HG02623 (cell line): ENCODE results near the gene UNC45B.
"Not testable (repeated sequence)": the region's sequence is repeated elsewhere in the genome, so short reads cannot be mapped to it uniquely, and the experiment has no call there.

ENCODE experiments used
- ATAC-seq: cut with Tn5 transposase; IDR thresholded peaks from one replicate; pipeline ENCODE4 v1.9.1; 2021; ENCODE audit warnings: moderate library complexity; ENCODE audit not compliant: unreplicated experiment

The UNC45B gene

GRCh38 chr17:35169835-35170363 is 22.3 kb downstream of the UNC45B start:
- no peak for ATAC-seq

DNA sequence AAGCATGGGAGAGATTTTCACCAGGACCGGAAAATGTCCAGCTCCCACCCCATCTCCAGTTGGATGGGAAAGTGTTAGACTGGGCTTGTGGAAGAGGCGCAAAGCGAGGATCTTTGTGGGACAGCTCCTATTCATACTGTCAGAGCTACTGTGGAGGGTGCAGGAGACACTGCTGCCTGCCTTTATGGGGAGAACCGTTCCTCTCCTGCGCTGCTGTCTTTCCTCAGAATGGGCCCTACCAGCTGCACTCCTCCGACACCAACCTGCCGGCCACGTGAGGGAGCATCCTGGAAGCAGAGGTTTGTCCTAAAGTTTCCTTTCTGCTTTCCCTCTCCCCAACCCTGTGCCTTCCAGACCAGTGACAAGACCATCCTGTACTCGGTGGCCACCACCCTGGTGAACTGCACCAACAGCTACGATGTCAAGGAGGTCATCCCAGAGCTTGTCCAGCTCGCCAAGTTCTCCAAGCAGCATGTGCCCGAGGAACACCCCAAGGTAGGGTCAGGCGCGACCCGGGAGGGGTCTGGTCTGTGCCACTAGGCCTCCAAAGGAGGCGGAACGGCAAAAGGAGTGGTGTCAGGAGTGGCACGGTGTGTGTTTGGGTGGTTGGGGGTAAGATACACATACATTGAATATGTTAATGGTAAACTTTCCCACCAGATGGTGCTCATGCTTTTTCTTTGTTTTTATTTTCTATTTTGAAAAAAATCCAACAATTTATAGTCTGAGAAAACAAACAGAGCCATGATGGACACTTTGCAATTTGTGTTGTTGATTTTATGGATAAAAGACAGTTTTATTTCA is 23.6 kb downstream of the UNC45B start:
- ATAC-seq = no peak

DNA sequence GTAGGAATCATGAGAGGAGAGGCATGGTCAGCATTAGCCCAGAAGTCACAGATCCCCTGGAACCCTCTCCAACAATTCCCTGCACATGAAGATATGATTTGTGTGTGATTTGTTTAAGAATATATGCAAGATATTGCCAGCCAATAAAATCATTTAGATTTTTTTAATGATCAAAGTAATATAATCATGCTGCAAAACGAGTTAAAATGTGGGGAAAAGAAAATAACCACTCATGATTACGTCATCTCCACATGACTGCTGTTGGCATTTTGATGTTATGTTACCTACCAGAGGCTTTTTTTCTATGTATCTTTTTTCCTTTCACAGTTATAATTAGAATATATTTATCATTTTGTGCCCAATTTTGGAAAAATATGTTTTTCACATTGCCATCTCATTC is 24.2 kb downstream of the UNC45B start:
- ATAC-seq = no peak

DNA sequence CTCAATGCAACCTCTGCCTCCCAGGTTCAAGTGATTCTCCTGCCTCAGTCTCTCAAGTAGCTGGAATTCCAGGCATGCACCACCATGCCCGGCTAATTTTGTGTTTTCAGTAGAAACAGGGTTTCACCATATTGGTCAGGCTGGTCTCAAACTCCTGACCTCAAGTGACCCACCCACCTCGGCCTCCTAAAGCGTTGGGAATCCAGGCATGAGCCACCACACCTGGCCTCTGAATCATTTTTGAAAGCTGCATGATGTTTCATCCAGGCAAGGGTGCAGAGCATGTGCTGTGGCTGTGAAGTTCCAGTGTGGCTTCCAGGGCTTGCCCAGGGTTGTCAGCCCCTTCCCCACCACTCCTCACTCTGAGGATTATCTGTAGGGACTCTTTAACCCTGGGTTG is 24.7 kb downstream of the UNC45B start:
- ATAC-seq = not testable (repeated sequence)

DNA sequence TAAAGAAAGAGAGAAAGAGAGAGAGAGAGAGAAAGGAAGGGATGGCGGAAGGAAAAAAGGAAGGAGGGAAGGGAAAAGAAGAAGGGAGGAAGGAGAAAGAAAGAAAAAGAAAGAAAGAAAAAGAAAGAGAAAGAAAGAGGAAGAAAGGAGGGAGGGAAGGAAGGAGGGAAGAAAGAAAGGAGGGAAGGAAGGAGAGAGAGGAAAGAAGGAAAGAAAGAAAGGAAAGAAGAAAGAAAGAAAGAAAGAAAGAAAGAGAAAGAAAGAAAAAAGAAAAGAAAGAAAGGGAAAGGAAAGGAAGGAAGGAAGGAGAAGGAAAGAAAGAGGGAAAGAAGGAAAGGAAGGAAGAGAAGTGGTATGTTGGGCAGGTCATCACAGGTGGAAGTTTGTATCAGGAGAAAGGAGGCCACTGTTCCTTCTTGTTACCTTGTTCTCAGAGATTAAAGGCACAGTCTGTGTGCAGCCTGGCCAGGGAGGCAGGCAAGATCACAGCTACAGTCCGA is 27.3 kb downstream of the UNC45B start:
- no peak for ATAC-seq

GRCh38 chr17:35175638-35176415 is 28.2 kb downstream of the UNC45B start:
- no peak for ATAC-seq

DNA sequence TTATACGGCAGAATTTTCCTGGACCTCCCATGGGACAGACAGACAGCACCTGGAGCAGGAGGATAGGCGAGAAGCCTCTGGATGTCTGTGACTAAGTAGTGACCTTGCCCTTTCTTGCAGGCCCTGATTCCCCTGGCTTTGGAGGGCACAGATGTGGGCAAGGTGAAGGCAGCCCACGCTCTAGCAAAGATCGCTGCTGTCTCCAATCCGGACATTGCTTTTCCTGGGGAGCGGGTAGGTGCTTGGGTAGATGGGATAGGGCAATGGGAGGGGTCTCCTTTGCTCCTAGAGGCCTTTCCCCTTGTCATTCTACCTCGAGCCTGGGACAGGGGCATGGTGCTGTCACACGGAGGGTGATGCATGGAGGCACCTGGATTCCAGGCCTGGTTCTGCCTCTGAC is 29.3 kb downstream of the UNC45B start:
- no peak for ATAC-seq

- ATAC-seq = not testable (repeated sequence)
Observed at GRCh38 chr17:35179379-35179778, 31.8 kb downstream of the UNC45B start.

GRCh38 chr17:35183332-35183731 is 35.7 kb downstream of the UNC45B start:
- ATAC-seq = no peak

DNA sequence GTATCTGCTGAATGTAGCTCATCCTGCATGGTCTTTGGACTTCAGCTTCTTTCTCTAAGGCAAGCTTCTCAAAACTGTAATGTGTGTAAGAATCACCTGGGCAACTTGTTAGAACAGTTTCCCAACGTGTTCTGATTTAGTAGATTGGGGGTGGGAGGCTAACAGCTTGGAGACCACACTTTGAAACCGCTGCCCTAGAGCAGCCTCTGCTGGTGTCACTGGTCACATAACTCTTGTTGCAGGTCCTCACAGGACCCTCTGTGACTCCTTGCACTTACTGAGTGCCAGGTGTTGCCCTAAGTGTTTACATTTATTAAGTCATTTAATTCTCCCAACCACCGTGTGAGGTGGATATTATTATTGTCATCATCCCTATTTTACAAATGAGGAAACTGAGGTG is 36.7 kb downstream of the UNC45B start:
- ATAC-seq = no peak

DNA sequence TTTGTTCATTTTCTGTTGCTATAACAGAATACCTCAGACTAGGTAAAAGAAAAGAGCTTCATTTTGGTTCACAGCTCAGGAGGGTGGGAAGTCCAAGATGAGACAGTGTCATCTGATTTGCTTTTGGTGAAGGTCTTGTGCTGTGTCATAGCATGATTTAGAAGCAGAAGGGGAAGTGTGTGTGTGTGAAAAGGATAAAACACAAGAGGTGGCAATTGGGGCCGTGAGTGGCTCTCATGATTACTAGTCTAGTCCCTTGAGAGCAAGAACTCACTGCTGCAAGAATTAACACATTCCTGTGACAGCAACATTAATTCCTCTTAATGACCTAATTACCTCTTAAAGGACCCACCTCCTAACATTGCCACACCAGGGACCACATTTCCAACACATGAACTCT is 38.2 kb downstream of the UNC45B start:
- ATAC-seq = no peak

GRCh38 chr17:35187481-35187880 is 39.9 kb downstream of the UNC45B start:
- no peak for ATAC-seq

DNA sequence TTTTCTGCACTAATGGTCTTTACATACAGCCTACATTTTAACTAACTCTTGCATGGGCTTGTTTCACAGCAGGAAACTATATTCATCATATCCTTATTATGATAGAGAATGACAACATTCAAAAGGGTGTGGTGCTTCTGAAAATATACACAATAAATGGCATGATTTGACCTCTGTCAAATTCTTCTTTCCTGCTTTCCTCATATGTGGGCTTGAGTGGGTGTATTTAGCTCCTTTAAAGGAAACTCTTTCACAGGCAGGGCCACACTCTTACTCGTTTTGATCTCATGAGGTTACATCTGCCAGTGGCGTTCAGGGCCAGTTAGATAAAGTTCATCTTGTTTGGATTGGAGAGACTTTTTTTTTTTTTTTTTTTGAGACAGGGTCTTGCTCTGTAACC is 40.5 kb downstream of the UNC45B start:
- ATAC-seq = no peak

DNA sequence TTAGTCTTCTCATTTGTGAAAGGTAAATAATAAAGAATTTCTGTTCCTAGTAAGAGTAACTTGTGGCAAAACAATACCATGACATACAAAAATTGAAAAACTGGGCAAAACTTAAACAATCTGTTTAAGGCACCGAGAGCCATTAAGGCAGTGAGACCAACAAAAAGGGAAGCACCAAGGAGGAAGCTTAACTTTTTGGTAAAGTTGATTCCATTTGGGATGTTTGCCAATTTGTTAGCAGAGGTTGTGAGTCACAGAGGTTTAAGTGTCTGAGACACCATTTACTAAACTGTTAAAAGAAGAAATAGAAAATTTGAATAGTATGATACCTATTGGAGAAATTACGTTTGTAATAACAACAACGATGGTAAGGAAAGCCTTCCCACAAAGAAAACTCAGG is 41.7 kb downstream of the UNC45B start:
- ATAC-seq = no peak

- ATAC-seq = no peak
Observed at GRCh38 chr17:35191001-35191695, 43.5 kb downstream of the UNC45B start.

DNA sequence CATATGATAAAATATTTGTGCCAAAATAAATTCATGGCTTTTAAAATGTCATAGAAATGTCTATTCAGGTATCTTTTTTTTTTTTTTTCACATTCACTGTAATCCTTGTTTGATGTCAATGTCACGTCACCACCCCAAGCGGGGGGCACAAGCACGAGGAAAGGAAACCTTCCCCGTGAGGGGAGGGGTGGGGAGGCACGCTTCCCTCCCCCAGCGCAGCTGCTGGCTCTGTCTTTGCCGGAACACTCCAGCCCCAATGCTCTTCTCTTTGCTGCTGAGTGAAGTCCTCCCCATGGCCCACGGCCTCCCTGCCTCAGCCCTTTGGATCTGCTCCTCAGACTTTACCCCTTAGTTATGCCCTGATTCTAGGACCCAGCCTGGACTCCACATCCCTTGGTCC is 45.1 kb downstream of the UNC45B start:
- ATAC-seq = no peak

DNA sequence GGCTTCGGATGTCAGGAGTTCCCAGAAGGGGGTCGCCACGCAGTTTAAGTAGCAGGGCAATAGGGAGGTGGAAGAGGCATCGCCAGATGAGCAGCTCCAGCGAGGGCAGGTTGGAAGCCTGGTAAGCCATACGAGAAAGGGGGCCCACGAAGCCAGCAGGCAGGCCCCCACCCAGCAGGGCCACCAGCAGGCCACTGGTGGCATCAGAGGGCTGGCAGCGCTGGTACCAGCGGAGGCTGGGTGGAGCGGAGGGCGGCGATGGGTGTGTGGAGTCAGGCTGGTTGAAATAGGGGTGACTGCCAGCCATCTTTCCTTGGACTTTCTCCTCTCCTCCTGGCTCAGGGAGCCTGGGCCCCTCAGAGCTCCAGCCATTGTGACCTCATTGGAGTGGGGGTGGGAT is 46.4 kb downstream of the UNC45B start, which contains the start of gene SLC35G3:
SLC35G3 (minus strand) TSS at position 393 of the 400 bp plus-strand sequence; CDS start at position 307, 86 bp downstream.
- not testable (repeated sequence) for ATAC-seq

GRCh38 chr17:35195062-35195461 is 47.4 kb downstream of the UNC45B start:
- not testable (repeated sequence) for ATAC-seq

DNA sequence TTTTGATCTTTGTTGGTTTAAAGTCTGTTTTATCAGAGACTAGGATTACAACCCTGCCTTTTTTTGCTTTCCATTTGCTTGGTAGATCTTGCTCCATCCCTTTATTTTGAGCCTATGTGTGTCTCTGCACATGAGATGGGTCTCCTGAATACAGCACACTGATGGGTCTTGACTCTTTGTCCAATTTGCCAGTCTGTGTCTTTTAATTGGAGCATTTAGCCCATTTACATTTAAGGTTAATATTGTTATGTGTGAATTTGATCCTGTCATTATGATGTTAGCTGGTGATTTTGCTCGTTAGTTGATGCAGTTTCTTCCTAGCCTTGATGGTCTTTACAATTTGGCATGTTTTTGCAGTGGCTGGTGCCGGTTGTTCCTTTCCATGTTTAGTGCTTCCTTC is 55.0 kb downstream of the UNC45B start:
- not testable (repeated sequence) for ATAC-seq

GRCh38 chr17:35210741-35211140 is 63.1 kb downstream of the UNC45B start:
- no peak for ATAC-seq

DNA sequence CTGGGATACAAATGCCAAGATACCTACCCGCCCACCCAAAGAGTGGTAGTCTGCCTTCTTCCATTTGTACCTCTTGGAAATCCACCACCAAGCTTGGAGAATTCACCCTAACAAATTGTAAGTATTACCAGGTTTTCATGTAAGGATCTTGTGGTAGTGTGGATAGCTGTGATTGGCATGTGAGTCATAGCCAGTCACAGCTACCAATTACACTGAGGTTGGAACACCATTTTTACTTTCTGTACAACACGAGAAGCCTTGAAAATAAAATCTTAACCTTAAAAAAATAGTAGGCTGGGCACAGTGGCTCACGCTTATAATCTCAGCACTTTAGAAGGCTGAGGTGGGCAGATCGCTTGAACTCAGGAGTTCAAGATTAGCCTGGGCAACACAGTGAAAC is 65.1 kb downstream of the UNC45B start:
- ATAC-seq = no peak
